ENCODE data around the gene CNTNAP2.

- TF ChIP-seq CTCF (IDR thresholded peaks at IDR 0.05) (no peak), EP300 (IDR thresholded peaks at IDR 0.05) (no peak), POLR2A (IDR thresholded peaks at IDR 0.05) (no peak)
These were observed 574.4 kb downstream of the CNTNAP2 start for GRCh38 chr7:146690987-146691386.
